Activated naive CD4-positive, alpha-beta T cell treated with Interleukin-2 at 50 U/mL for 16 hours (primary cell): ENCODE results near the gene CLDN34.
A peak's percentile ranks its signal among the peaks of the same experiment; 100 is the strongest.

Source experiments
- DNase-seq: peaks from one replicate; pipeline ENCODE4 v3.0.0-alpha.2; 2020

Gene CLDN34

DNA sequence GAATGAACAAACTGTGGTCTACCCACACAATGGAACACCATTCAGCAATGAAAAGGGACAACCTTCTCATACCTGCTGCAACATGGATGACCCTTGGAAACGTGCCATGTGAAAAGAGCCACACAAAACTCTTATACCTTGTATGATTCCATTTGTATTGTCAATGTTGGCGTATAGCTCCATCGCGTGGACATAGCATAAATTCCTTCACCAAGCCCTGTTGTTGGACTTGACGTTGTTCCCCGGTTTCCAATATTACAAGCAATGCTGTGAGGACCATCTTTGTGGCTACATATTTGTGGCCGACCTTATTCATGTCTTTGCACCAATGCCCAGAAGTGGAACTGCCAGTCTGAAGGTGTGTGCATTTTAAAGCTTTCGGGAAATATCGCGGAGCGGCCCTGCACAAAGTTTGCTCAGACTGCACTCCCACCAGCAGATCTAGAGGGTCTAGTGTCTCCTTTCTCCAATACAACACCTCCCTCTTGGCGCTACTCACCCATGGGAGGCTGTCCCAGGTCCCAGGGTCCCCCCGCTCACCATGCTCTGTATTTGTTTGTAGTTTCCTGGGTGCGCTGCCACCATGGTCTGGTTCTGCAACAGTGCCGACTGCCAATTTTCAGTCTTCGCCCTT lies at the start of gene CLDN34:
TSS of gene CLDN34 (plus strand) at position 584 of the 634 bp plus-strand sequence. CDS start at position 584, 0 bp downstream.
- no peak for DNase-seq

DNA sequence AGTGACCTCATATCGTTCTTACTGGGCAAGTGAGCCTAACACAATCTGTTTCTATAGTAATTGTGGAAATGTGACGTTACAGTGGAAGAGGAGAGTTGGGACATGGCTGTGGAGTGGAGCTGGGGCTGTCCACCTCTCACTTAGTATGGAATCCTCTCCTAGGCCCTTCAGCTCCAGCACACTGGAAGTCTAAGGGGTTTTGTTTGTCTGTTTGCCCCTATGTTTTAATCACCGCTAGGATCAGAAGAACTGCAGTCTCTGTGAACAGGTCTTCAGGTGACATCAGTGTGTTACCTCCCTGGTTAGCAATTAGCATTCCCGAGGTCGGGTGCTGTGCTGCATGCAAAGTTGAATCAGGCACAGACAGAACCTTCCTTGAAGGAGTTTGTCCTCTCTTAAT lies 49.3 kb upstream of the CLDN34 start:
- DNase-seq = no peak

- DNase-seq = no peak
These were observed 47.5 kb upstream of the CLDN34 start for GRCh38 chrX:9919632-9920172.

DNA sequence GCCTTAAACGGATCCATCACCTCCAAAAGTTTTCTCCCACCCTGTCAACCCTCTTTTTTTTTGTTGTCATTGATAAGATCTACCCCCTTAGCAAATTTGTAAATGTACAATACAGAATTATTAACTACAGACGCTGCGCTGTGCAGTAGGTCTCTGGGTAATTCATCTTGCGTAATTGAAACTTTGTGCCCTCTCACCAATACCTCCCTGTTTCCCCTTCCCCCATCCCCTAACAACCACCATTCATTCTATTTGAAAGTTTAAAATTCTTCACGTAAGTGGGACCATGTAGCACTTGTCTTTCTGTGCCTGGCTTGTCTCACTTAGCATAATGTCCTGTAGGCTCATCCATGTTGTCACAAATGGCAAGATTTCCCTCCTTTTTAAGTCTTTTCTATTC lies 45.8 kb upstream of the CLDN34 start:
- no peak for DNase-seq

DNA sequence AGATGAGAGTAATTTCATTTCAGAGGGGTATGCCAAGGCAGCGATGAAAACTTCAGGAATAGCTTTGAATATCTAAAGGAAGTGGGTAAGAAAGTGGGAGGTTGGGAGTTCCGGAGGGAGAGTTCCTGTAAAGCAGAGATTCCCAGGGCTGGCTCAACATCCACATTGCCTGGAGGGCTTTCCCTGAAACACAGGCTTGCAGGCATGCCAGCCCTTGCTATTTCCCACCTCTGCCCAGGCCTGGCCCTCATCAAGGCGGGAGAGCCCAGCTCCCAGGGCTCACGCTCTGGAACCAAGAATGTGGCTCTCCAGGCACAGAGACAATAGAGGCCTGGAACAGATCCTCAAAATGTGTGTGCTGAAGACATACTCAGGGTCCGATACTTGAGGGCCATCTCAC lies 43.8 kb upstream of the CLDN34 start:
- no peak for DNase-seq

DNA sequence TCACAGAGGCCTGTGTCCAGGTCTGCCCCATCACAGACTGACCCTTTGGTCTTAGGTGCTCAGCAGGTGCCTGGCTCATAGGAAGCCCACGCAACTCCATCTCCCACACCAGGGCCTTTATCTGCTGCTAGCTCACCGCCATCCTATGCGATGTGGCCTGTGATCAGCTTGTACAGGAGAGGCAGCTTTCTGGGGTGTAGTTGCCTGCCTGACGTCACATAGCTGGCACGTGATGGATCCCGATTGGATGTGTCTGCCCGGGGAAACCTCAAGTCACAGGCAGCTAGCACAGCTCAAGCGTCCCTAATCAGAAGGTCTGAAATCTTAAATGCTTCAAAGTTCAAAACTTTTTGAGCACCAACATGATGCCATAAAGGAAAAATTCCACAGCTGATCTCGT lies 41.2 kb upstream of the CLDN34 start:
- no peak for DNase-seq

DNA sequence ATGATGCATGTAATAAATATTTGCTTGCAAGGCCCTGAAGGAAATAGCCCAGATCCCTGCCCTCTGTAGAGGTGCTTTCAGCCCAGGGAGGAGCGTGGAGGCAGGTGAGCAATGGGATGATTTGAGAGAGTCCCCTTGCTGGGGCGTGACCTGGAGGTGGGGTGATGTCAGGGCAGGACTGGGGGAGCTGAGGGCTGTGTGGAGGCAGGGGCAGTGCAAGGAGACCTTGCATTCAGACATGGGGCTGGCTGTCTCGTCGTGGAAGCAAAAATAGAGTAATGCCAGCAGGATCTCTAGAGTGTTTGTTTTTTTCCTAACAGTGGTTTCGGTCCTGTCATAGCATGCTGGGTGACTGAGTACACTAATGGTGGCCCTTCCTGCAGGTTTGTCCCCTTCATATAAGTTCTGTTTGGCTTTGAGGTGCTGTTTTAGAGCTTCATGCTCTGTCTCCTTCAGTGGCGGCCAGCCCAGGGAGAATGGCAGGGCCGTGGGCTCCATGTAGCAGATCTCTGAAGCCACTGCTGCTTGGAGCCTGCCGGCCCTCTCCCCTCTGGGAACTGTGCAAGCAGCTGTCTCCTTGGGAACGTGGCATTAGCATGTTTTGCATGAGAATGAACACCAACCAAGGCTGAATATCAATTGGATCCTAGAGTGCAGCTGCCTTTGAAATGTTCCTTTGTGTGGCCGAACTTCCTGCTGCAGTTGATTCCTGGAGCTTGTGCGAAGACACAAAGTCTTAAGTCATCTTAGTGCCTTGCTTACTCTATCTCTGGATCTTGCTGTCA lies 39.3 kb upstream of the CLDN34 start:
- DNase-seq = no peak

- DNase-seq = no peak
These were observed 31.7 kb upstream of the CLDN34 start for GRCh38 chrX:9935436-9935835.

- no peak for DNase-seq
These were observed 29.4 kb upstream of the CLDN34 start for GRCh38 chrX:9937761-9938160.

DNA sequence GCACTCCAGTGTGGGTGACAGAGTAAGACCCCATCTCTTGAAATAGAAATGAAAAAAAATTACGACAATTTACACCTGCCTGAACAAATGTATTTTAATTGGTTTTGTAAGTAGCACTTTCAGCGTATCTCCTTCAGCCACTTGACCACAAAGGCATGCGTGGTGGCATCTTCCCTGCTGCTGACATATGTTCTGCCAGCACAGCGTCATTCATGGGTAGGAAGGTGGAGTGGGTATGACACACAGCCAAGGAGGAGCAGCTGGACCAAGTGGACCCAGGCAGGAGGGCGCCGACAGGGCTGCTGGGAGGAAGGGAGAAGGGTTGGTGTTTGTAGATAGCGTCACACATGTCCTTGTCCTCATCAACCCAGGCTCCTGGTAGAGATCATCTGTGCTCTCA lies 28.6 kb upstream of the CLDN34 start:
- DNase-seq = no peak

DNA sequence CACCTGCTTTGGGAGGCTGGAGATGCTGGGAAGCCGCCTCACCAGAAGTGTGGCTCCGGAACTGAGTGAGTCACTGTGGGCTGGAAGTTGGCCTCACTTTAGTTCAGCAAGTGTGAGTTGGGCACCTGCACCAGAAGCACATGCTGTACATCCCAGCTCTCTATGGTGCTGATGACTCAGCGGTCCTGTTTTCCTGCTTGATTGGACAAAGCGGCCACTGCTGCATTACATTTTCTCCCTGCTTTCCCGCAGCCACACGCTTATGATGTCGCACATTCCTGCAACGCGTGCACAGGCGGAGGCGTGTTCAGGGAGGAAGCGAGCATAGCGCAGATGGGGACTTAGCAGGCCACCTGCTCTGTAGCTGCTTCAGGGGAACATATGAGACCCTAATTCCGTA lies 26.7 kb upstream of the CLDN34 start:
- DNase-seq = no peak

DNA sequence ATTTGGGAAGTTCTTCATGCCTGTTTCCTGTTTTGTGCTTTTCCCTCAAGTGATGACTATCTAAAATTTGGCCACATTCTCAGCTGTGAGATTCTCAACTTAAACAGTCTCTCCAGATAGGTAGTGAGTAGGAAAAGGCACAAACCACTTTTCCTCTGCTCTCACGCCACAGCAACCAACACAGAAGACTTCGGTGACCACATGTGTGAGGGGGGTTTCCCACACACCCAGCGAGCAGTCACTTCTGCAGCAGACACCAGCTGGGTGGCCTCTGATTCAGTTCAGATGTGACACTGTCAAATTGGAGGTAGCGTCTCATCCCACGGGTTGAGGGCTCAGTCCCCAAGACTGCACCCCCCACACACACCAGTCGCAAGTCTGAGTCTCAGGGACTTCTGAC lies 25.1 kb upstream of the CLDN34 start:
- DNase-seq = peak; percentile 77

DNA sequence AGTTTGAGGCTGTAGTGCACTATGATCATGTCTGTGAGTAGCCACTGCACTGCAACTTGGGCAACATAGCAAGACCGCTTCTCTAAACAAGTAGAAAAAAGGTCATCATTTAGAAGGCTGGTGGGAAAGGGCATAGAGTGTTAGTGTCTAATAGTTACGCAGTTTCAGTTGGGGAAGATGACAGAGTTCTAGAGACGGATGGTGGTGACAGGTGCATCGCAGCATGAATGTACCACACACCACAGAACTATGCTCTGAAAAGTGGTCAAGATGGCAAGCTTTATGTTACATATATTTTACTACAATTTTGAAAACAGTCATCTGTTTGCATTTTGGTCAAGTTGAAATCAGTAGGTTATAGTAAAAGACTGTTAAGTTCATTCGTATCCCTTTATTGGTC lies 23.7 kb upstream of the CLDN34 start:
- DNase-seq = no peak

DNA sequence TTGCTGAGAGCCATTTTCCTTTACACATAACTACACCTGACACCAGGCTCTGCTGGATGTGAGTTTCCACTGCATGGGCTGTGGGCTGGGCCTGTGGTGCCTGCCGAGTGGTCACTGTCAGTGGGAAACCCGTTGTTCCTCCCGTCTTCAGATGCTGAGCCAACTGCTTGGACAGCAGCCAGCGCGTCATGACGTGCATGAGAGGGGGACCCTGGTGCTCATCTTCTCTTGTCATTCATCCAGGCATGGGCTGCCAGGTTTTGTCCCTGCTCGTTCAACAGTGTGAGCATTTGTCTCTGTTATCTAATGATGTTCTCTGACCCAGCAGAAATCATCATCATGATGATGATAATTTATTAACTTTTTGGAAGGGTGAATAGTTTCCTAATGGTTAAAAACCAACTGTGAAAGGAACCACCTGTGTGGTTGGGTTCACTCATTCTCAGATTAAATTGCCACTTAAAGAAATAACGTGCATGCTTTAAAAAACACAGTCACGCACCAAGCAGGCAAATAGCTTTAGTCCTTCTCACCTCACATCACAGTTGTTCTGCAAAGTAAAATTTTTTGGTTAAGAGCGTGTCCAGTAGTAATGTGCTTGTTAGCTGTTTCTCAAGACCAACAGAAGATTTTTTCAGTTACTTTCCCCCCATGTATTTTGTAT lies 19.9 kb upstream of the CLDN34 start:
- no peak for DNase-seq

- no peak for DNase-seq
These were observed 18.8 kb upstream of the CLDN34 start for GRCh38 chrX:9948406-9948805.

- no peak for DNase-seq
These were observed 14.9 kb upstream of the CLDN34 start for GRCh38 chrX:9952300-9952699.

DNA sequence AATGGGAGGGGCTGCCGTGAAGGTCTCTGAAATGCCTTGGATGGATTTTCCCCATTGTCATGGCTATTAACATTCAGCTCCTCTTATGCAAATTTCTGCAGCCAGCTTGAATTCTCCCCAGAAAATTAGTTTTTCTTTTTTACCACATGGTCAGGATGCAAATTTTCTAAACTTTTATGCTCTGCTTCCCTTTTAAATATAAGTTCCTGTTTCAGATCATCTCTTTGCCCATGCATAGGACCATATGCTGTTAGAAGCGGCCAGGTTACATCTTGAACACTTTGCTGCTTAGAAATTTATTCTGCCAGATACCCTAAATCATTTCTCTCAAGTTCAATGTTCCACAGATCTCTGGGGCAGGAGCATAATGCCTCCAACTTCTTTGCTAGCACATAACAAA lies 13.8 kb upstream of the CLDN34 start:
- DNase-seq = no peak

- DNase-seq = no peak
These were observed 11.7 kb upstream of the CLDN34 start for GRCh38 chrX:9955506-9955905.

GRCh38 chrX:9957743-9958142 lies 9.4 kb upstream of the CLDN34 start:
- no peak for DNase-seq

- DNase-seq = no peak
These were observed 9.0 kb upstream of the CLDN34 start for GRCh38 chrX:9958183-9958582.

GRCh38 chrX:9961750-9962149 lies 5.4 kb upstream of the CLDN34 start:
- DNase-seq = no peak

DNA sequence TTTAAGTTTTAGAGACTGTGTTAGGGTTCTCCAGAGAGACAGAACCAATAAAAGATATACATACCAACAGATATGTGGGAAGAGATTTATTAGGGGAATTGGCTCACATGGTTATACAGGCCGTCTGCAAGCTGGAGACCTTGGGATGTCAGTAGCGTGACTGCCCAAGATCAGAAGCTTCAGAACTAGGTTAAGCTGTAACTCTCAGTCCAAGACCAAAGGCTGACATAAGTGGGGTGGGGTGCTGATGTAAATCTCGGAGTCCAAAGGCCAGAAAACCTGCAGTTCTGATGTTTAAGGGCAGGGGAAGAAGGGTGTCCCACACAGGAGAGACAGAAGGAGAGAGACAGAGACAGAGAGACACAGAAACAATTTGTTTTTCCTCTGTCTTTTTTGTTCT lies 10.5 kb downstream of the CLDN34 start:
- no peak for DNase-seq

- no peak for DNase-seq
These were observed 13.2 kb downstream of the CLDN34 start for GRCh38 chrX:9980401-9980800.

GRCh38 chrX:9980927-9981326 lies 13.8 kb downstream of the CLDN34 start:
- no peak for DNase-seq
